HG03159 (cell line): Measurements from ENCODE around the gene NPC1.

ENCODE experiments used
- ATAC-seq: cut with Tn5 transposase; IDR thresholded peaks from one replicate; pipeline ENCODE4 v1.9.1; 2021; ENCODE audit warnings: mild to moderate bottlenecking, moderate library complexity; ENCODE audit not compliant: unreplicated experiment

The NPC1 gene

GRCh38 chr18:23609390-23610023 is 23.2 kb upstream of the NPC1 start:
- ATAC-seq: no peak

- no peak for ATAC-seq
Observed at GRCh38 chr18:23608211-23608610, 21.9 kb upstream of the NPC1 start.

GRCh38 chr18:23605941-23606340 is 19.6 kb upstream of the NPC1 start:
- no peak for ATAC-seq

GRCh38 chr18:23599809-23600208 is 13.5 kb upstream of the NPC1 start:
- ATAC-seq: no peak

GRCh38 chr18:23596183-23596582 is 9.9 kb upstream of the NPC1 start:
- ATAC-seq: no peak

GRCh38 chr18:23595591-23595990 is 9.3 kb upstream of the NPC1 start:
- no peak for ATAC-seq

GRCh38 chr18:23593720-23594119 is 7.4 kb upstream of the NPC1 start:
- ATAC-seq: no peak

GRCh38 chr18:23592911-23593310 is 6.6 kb upstream of the NPC1 start:
- no peak for ATAC-seq

GRCh38 chr18:23591011-23591410 is 4.7 kb upstream of the NPC1 start:
- no peak for ATAC-seq

- ATAC-seq: no peak
Observed at GRCh38 chr18:23588836-23589560, 2.7 kb upstream of the NPC1 start.

GRCh38 chr18:23587220-23587642 is 925 bp upstream of the NPC1 start:
- ATAC-seq: no peak

GRCh38 chr18:23585897-23586248 is 433 bp downstream of the NPC1 start:
- no peak for ATAC-seq

- no peak for ATAC-seq
Observed at GRCh38 chr18:23585007-23585871, 1.1 kb downstream of the NPC1 start.

- no peak for ATAC-seq
Observed at GRCh38 chr18:23584019-23584983, 2.0 kb downstream of the NPC1 start.

GRCh38 chr18:23583071-23583865 is 3.0 kb downstream of the NPC1 start:
- no peak for ATAC-seq

- no peak for ATAC-seq
Observed at GRCh38 chr18:23580677-23581367, 5.5 kb downstream of the NPC1 start.

- ATAC-seq: no peak
Observed at GRCh38 chr18:23578891-23579653, 7.2 kb downstream of the NPC1 start.

GRCh38 chr18:23578067-23578701 is 8.1 kb downstream of the NPC1 start:
- ATAC-seq: no peak
